Astrocyte of the cerebellum (primary cell): ENCODE results near the gene BRD4.

Source experiments
- DNase-seq: peaks from one replicate; pipeline ENCODE4 v3.0.0-alpha.2; 2011; ENCODE audit warnings: low read depth
- H3K4me3 ChIP-seq: 2 replicates; pipeline ENCODE4 v1.5.1; 2011; ENCODE audit warnings: mild to moderate bottlenecking, low read depth, low read length, moderate library complexity
- in situ Hi-C: cut with HindIII; loops from 2 replicates; pipeline ENCODE4 v1.10.0; 2017; ENCODE audit warnings: low sequenced_read_pairs
- TF ChIP-seq, protein P1 (sequence below): IDR thresholded peaks from 2 replicates; pipeline ENCODE4 v1.5.1; 2012; ENCODE audit warnings: low read length, low read depth, moderate library complexity, mild to moderate bottlenecking; ENCODE audit errors: missing control alignments

BRD4 gene

DNA sequence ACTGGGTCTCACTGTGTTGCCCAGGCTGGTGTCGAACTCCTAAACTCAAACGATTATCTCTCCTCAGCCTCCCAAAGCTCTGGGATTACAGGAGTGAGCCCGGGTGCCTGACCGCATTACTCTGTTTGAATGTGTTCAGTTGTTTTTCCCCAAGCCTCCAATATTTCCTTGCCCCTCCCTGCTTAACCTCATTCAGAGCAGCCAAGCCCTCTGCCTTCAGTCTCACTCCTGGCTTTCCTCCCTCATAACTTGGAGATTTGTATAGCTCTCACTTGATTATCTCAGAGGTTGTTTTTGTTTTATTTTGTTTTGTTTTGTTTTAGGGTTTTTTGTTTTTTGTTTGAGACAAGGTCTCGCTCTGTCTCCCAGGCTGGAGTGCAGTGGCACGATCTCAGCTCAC, 111.5 kb downstream of the BRD4 start:
- TF ChIP-seq, protein P1, sequence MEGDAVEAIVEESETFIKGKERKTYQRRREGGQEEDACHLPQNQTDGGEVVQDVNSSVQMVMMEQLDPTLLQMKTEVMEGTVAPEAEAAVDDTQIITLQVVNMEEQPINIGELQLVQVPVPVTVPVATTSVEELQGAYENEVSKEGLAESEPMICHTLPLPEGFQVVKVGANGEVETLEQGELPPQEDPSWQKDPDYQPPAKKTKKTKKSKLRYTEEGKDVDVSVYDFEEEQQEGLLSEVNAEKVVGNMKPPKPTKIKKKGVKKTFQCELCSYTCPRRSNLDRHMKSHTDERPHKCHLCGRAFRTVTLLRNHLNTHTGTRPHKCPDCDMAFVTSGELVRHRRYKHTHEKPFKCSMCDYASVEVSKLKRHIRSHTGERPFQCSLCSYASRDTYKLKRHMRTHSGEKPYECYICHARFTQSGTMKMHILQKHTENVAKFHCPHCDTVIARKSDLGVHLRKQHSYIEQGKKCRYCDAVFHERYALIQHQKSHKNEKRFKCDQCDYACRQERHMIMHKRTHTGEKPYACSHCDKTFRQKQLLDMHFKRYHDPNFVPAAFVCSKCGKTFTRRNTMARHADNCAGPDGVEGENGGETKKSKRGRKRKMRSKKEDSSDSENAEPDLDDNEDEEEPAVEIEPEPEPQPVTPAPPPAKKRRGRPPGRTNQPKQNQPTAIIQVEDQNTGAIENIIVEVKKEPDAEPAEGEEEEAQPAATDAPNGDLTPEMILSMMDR: no peak
- no peak for DNase-seq
- H3K4me3 ChIP-seq: no peak overlapping the region
- in situ Hi-C loops: no loop called here

DNA sequence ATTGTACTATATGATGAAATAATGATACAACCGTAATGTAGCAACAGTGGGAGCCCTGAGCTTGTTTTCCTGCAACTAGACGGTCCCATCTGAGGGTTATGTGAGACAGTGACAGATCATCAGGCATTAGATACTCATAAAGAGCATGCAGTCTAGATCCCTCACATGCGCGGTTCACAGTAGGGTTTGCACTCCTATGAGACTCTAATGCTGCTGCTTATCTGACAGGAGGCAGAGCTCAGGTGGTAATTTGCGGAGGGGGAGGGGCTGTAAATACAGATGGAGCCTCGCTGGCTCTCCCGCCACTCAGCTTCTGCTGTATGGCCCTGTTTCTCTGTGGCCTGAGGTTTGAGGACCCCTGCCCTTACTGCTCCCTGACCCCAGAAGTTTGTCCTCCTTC, 113.8 kb downstream of the BRD4 start:
- no peak overlapping the region for H3K4me3 ChIP-seq
- TF ChIP-seq, protein P1: no peak
- DNase-seq: no peak
- in situ Hi-C loops: no loop called here

DNA sequence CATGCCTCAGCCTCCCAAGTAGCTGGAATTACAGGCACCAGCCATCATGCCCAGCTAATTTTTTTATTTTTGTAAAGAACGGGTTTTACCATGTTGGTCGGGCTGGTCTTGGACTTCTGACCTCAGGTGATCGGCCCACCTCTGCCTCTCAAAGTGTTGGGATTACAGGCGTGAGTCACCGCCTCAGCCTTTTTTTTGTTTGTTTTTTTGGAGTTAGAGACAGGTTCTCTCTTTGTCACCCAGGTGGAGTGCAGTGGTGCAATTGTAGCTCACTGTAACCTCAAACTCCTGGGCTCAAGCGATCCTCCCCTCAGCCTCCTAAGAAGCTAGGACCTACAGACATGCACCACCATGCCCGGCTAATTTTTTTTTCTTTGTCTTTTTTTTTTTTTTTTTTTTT, 116.0 kb downstream of the BRD4 start:
- TF ChIP-seq, protein P1: no peak
- in situ Hi-C loops: no loop called here

DNA sequence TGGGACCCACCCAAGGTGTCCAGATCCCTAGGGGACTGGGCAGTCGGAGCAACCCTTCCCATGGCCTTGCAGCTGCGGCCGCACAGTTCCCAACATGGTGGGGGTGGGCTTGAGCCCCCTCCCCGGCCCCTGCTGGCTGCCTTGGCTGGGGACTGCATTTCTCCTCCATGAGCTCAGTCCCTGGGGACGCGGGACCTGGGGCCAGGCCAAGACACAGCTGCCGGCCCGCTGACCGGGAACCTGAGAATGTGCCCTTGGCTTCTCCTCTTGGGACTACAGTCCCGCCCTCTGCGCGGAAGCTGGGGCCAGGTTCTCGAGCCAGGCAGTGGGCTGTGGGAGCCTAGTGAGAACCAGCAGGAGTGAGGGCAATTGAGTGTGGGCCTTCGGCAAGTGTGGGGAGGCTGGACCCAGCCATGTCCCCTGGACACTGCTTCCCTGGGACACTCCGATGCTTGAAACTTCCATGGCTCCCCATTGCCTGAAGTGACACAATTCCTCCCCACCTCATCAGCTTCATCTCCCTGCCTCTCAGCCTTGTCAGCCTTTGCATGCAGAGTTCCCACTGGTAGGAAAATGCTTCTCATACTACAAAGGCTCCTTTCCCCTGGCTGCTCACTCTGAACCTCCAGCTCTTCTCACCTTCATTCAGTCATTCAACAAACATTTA, 118.5 kb downstream of the BRD4 start:
- TF ChIP-seq, protein P1: no peak
- no peak for DNase-seq
- no peak overlapping the region for H3K4me3 ChIP-seq
- in situ Hi-C loops: no loop called here

More for the DNA sequence above, 116.0 kb downstream of the BRD4 start:
- DNase-seq: no peak
- H3K4me3 ChIP-seq: no peak overlapping the region

DNA sequence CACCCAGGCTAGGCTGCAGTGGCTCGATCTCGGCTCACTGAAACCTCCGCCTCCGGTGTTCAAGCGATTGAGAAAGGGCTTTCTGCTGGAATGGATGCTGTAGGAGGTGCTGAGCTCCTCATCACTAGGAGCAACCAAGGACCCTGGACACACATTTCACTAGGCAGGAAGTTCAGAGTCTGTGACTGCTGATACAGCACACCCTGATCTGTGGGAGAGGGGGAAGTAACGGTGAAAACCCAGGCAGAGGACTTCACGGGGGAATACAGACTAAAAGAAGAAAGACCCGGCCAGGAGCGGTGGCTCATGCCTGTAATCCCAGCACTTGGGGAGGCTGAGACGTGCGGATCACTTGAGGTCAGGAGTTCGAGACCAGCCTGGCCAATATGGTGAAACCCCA, 119.6 kb downstream of the BRD4 start:
- H3K4me3 ChIP-seq: no peak overlapping the region
- TF ChIP-seq, protein P1: no peak
- in situ Hi-C loops: no loop called here
- no peak for DNase-seq

DNA sequence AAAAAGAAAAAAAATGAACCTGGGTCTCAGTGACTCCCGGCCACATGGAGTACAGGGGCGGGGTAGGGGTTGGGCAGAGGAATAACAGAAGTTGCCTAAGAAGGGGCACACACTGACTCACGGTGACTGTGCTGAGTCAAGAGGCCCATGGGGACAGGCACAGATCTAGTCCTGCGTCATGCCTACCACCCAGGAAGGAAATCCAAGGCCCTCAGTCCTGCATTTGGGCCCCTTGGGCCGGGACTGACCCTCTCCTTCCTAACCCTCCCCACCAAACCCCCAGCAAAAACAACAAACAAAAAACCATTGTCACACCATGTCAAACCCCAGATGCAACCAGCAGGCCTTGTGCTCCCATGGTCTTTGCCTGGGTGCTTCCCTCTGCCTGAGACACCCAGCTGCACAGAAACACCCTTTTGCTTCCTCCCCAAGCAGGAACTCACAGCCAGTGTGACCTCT, 122.0 kb downstream of the BRD4 start:
- TF ChIP-seq, protein P1: no peak

More for the DNA sequence above, 122.0 kb downstream of the BRD4 start:
- in situ Hi-C loops: no loop called here
- no peak overlapping the region for H3K4me3 ChIP-seq
- DNase-seq: no peak
